DOHH2 (cell line): ENCODE measurements around the gene VASH1.

Experiments used
- H3F3A ChIP-seq: fragments of 200-600 bp; sonication (generic), shearing (Covaris generic); 2 replicates; pipeline ENCODE4 v1.6.0; 2016; ENCODE audit warnings: antibody characterized with exemption, mild to moderate bottlenecking; ENCODE audit not compliant: control insufficient read depth, insufficient read depth
- H3K27ac ChIP-seq: fragments of 200-600 bp; sonication (generic); 2 replicates; pipeline ENCODE4 v1.5.1; 2014; ENCODE audit warnings: low read depth, mild to moderate bottlenecking, low read length, moderate library complexity
- H3K27me3 ChIP-seq: fragments of 200-600 bp; sonication (generic); 2 replicates; pipeline ENCODE4 v1.6.1; 2014; ENCODE audit warnings: mild to moderate bottlenecking, low read length, mixed read lengths; ENCODE audit not compliant: control insufficient read depth
- H3K36me3 ChIP-seq: fragments of 200-600 bp; sonication (generic); 2 replicates; pipeline ENCODE4 v1.6.1; 2014; ENCODE audit warnings: mild to moderate bottlenecking, low read length, moderate library complexity, mixed read lengths; ENCODE audit not compliant: control insufficient read depth
- H3K4me1 ChIP-seq: fragments of 200-600 bp; sonication (generic); 2 replicates; pipeline ENCODE4 v1.6.1; 2014; ENCODE audit warnings: mild to moderate bottlenecking, low read length, mixed read lengths; ENCODE audit not compliant: control insufficient read depth
- H3K4me2 ChIP-seq: fragments of 200-600 bp; sonication (generic); 2 replicates; pipeline ENCODE4 v1.6.0; 2014; ENCODE audit warnings: mild to moderate bottlenecking, low read length, moderate library complexity
- H3K4me3 ChIP-seq: fragments of 200-600 bp; sonication (generic); 2 replicates; pipeline ENCODE4 v1.5.1; 2014; ENCODE audit warnings: mild to moderate bottlenecking, low read length, mixed read lengths
- H3K79me2 ChIP-seq: fragments of 200-600 bp; sonication (generic); 2 replicates; pipeline ENCODE4 v1.6.1; 2014; ENCODE audit warnings: mild to moderate bottlenecking, low read length, mixed read lengths; ENCODE audit not compliant: control insufficient read depth
- H3K9me2 ChIP-seq: fragments of 200-600 bp; sonication (generic); replicated peaks from 2 replicates; pipeline ENCODE4 v1.6.1; 2014; ENCODE audit warnings: mild to moderate bottlenecking, low read length, mixed read lengths; ENCODE audit not compliant: control insufficient read depth
- H3K9me3 ChIP-seq: fragments of 200-600 bp; sonication (generic); 2 replicates; pipeline ENCODE4 v1.6.1; 2014; ENCODE audit warnings: antibody characterized with exemption, low read length, mixed read lengths; ENCODE audit not compliant: control insufficient read depth, insufficient read depth
- H4K20me1 ChIP-seq: fragments of 200-600 bp; sonication (generic); 2 replicates; pipeline ENCODE4 v1.6.0; 2014; ENCODE audit warnings: low read depth, mild to moderate bottlenecking, antibody characterized with exemption, low read length, moderate library complexity; ENCODE audit not compliant: control insufficient read depth, insufficient read depth
- CTCF ChIP-seq: fragments of 200-600 bp; sonication (generic); IDR thresholded peaks from one replicate; pipeline ENCODE4 v1.5.1; 2014; ENCODE audit warnings: antibody characterized with exemption, mild to moderate bottlenecking, low read depth, low read length; ENCODE audit not compliant: poor library complexity, severe bottlenecking
- EZH2phosphoT487 ChIP-seq: fragments of 200-600 bp; sonication (generic); IDR thresholded peaks from 2 replicates; pipeline ENCODE4 v1.6.1; 2017; ENCODE audit warnings: borderline replicate concordance, mild to moderate bottlenecking, antibody characterized with exemption, low read length, moderate library complexity, mixed read lengths

VASH1 gene

DNA sequence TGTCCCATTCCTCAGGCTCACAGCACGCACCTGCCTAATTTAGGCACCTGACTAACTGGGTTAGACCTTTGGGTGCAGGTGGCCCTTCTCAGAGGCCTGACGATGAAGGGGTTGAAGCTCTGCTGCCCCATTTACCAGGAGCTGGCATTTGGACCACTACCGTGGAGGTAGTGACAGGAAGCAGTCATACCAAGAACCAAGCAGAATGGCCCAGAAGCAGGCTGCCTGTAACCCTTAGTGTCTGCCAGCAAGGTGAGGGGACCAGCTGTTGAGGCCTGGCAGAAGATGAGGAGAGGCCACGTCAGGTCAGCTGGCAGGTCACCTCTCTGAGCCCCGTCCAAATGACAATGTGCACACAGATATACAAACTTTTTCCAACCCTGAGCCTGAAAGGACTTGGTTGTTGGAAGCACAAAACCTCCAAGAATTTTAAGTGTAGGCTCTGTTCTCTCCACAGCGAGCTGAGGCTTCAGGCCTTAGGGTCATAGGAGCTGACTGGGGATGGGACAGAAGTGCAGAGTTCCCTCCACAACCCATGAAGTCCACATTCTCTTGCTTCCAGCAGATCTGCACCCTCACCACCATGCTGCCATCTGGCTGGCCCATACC is 23.1 kb downstream of the VASH1 start:
- H3K9me3 ChIP-seq = no peaks in the 10 kb centered on the region
- H3K4me1 ChIP-seq = no peaks in the 10 kb centered on the region
- H3K79me2 ChIP-seq = no peaks in the 10 kb centered on the region
- H3K27ac ChIP-seq = no peak overlapping the region
- H3K27me3 ChIP-seq = no peaks in the 10 kb centered on the region
- no peaks in the 10 kb centered on the region for H4K20me1 ChIP-seq
- TF ChIP-seq EZH2phosphoT487 (no peak), CTCF (no peak)
- H3K4me2 ChIP-seq = no peak overlapping the region
- H3K36me3 ChIP-seq = peaks cover 41% of the 10 kb centered on the region
- no peaks in the 10 kb centered on the region for H3F3A ChIP-seq
- H3K9me2 ChIP-seq = no peaks in the 10 kb centered on the region
- no peak overlapping the region for H3K4me3 ChIP-seq

- peak; percentile 69 for TF ChIP-seq CTCF
- TF ChIP-seq EZH2phosphoT487 = no peak
- Histone ChIP-seq H3K79me2 (no peaks in the 10 kb centered on the region), H3K9me2 (no peaks in the 10 kb centered on the region), H3K4me1 (no peaks in the 10 kb centered on the region), H4K20me1 (no peaks in the 10 kb centered on the region), H3F3A (no peaks in the 10 kb centered on the region), H3K4me2 (no peak overlapping the region), H3K27ac (no peak overlapping the region), H3K36me3 (peaks cover 42% of the 10 kb centered on the region), H3K4me3 (no peak overlapping the region), H3K27me3 (no peaks in the 10 kb centered on the region), H3K9me3 (no peaks in the 10 kb centered on the region)
These were observed 23.6 kb downstream of the VASH1 start for GRCh38 chr14:76784881-76785280.

DNA sequence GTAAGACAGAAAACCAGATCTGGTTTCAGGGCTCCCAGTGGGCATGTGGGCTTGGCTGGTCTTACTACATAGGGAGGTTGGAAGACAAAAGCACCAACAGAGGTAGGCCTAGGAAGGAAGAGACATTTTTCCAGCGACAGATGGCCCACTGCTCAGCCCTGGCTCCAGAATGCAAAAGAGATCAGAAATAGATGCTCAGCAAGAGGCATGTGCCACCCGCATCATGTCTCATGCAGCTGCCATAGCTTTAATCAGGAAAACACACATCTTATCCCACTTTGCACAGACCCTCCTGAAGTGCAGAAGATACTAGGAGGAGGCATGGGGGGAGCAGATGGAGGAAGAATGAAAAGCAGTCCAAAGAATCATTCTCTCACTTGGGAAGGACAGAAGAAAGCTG is 25.3 kb downstream of the VASH1 start:
- Histone ChIP-seq H3K4me1 (no peaks in the 10 kb centered on the region), H3K9me2 (no peaks in the 10 kb centered on the region), H3K27me3 (no peaks in the 10 kb centered on the region), H3K27ac (no peak overlapping the region), H3K9me3 (no peaks in the 10 kb centered on the region), H3K4me2 (no peak overlapping the region), H3F3A (no peaks in the 10 kb centered on the region), H3K4me3 (no peak overlapping the region), H3K36me3 (peaks cover 56% of the 10 kb centered on the region), H4K20me1 (no peaks in the 10 kb centered on the region), H3K79me2 (no peaks in the 10 kb centered on the region)
- no peak for TF ChIP-seq EZH2phosphoT487
- TF ChIP-seq CTCF = no peak

DNA sequence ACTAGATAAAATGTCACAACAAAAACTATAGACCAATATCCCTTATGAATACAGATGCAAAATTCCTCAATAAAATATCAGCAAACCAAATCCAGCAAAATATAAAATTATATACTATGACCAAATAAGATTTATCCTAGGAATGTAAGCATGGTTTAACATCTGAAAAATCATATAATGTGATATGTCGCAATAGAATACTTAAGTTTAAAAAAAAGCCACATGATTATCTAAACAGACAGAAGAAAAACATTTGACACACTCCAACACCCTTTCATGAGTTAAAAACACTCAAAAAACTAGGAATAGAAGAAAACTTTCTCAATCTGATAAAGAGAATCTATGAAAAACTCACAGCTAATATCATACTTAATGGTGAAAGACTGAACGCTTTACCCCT is 31.2 kb downstream of the VASH1 start:
- H3K79me2 ChIP-seq = no peaks in the 10 kb centered on the region
- H3K4me3 ChIP-seq = no peak overlapping the region
- H3K4me1 ChIP-seq = no peaks in the 10 kb centered on the region
- no peaks in the 10 kb centered on the region for H3K9me3 ChIP-seq
- no peaks in the 10 kb centered on the region for H4K20me1 ChIP-seq
- no peak overlapping the region for H3K4me2 ChIP-seq
- no peaks in the 10 kb centered on the region for H3K9me2 ChIP-seq
- H3K27me3 ChIP-seq = no peaks in the 10 kb centered on the region
- TF ChIP-seq EZH2phosphoT487 (no peak), CTCF (no peak)
- H3K36me3 ChIP-seq = peaks cover 37% of the 10 kb centered on the region
- H3F3A ChIP-seq = no peaks in the 10 kb centered on the region; the same call in 1 of the 2 replicates
- H3K27ac ChIP-seq = no peak overlapping the region
